ENCODE data around the gene TULP1.

DNA sequence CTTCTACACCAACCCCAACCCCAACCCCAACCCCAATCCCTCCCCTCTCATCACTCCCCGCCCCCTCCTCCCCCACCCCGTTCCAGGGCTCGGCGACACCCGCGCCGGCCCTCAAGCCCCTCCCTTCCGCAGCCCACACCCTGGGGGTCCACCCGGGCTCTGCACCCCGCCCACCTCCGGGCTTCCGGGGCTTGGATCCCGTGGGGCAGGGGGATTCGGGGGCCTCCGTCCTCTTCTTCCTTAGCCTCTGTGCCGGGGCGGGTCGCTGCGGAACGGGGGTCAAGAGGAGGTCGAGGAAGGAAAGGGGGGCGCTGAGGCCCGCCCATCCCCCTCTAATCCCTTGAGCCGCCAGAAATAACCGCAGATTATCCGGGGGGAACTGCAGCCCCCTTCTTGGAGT lies 690 bp downstream of the TULP1 start:
- TF ChIP-seq POLR2A (IDR thresholded peaks at IDR 0.05) (no peak), CTCF (IDR thresholded peaks at IDR 0.05 in 8 of 11, conservative IDR thresholded peaks at IDR 0.05 in 3 of 11) (no peak)
